Endothelial cell of umbilical vein (primary cell): ENCODE data around the gene LTO1. TPM values are rescaled to one million over a fixed set of nuclear protein-coding genes. Genes with fewer than 3 reads are reported as not detected.

Experiments used
- BruUV-seq: library from RNA; stranded (reverse); fragments of 400-500 nt; replicated peaks from 2 replicates; lab custom pipeline; 2021; lab: Mats Ljungman, UMichigan
- CTCF ChIA-PET: fragments of 300-600, 350-600 bp; sonication (Branson Sonifier 250); formaldehyde crosslinking; loops from one replicate; lab custom pipeline; 2021; ENCODE audit warnings: antibody characterized with exemption, inconsistent platforms; lab: Charles Lee
- POLR2A ChIA-PET: fragments of 300-600, 350-600 bp; sonication (Branson Sonifier 250); formaldehyde crosslinking; loops from one replicate; lab custom pipeline; 2021; ENCODE audit warnings: antibody characterized with exemption, inconsistent platforms; lab: Charles Lee
- DNase-seq: peaks from one replicate; pipeline ENCODE4 v3.0.0-alpha.2; 2011; ENCODE audit warnings: low read depth, low spot score
- FAIRE-seq: peaks from 2 replicates; lab custom pipeline; 2011; peaks lifted over from hg19 to GRCh38; lab: Jason Lieb, UNC
- H2AFZ ChIP-seq: 2 replicates; pipeline ENCODE4 v1.6.0; 2012; ENCODE audit warnings: low read depth, low read length, control low read depth, inconsistent platforms
- H3K27ac ChIP-seq: 2 replicates; pipeline ENCODE4 v1.5.1; 2011; ENCODE audit warnings: low read depth, mild to moderate bottlenecking, control low read depth, low read length, moderate library complexity; ENCODE audit not compliant: insufficient read depth
- H3K27me3 ChIP-seq, 2 experiments: 2 replicates each; pipeline versions ENCODE4 v1.6.0 to v1.6.1; 2011; ENCODE audit warnings: low read length in 2 of 2, mixed read lengths in 1 of 2; ENCODE audit not compliant: control insufficient read depth in 2 of 2, insufficient read depth in 2 of 2
- H3K36me3 ChIP-seq, 2 experiments: 2 replicates in 1 of 2; 3 replicates in 1 of 2; pipeline ENCODE4 v1.5.1; 2011; ENCODE audit warnings: low read length in 2 of 2, mild to moderate bottlenecking in 1 of 2, moderate library complexity in 1 of 2; ENCODE audit not compliant: control insufficient read depth in 2 of 2, insufficient read depth in 2 of 2; ENCODE audit errors: extremely low read depth in 1 of 2
- H3K4me1 ChIP-seq: 3 replicates; pipeline ENCODE4 v1.5.1; 2011; ENCODE audit warnings: mild to moderate bottlenecking, low read length; ENCODE audit not compliant: control insufficient read depth, insufficient read depth; ENCODE audit errors: extremely low read depth
- H3K4me2 ChIP-seq: 2 replicates; pipeline ENCODE4 v1.6.1; 2011; ENCODE audit warnings: low read length, control low read depth, mixed read lengths; ENCODE audit not compliant: insufficient read depth
- H3K4me3 ChIP-seq, 3 experiments: fragments of 200-600 bp in 1 of 3; sonication (generic), shearing (Covaris generic) in 1 of 3; replicated peaks in 1 of 3; 2 replicates each; pipeline ENCODE4 v1.5.1; 2011 to 2016; ENCODE audit warnings: control low read depth in 3 of 3, low read length in 3 of 3, mild to moderate bottlenecking in 2 of 3, inconsistent platforms in 1 of 3, low read depth in 1 of 3, moderate library complexity in 1 of 3; ENCODE audit not compliant: insufficient read depth in 1 of 3
- H3K79me2 ChIP-seq: 2 replicates; pipeline ENCODE4 v1.6.0; 2012; ENCODE audit warnings: low read length, inconsistent platforms; ENCODE audit not compliant: control insufficient read depth, insufficient read depth
- H3K9ac ChIP-seq: replicated peaks from 2 replicates; pipeline ENCODE3; 2011; ENCODE audit warnings: low read length, control low read depth; ENCODE audit not compliant: insufficient read depth; ENCODE audit errors: extremely low read depth
- H3K9me1 ChIP-seq: replicated peaks from 3 replicates; pipeline ENCODE4 v1.6.0; 2011; ENCODE audit warnings: mild to moderate bottlenecking, low read length; ENCODE audit not compliant: control insufficient read depth, insufficient read depth; ENCODE audit errors: extremely low read depth
- H3K9me3 ChIP-seq: replicated peaks from 2 replicates; pipeline ENCODE4 v1.5.1; 2012; ENCODE audit warnings: low read length, inconsistent platforms; ENCODE audit not compliant: control insufficient read depth, insufficient read depth
- H4K20me1 ChIP-seq: replicated peaks from 2 replicates; pipeline ENCODE3; 2011; ENCODE audit warnings: mild to moderate bottlenecking, low read length; ENCODE audit not compliant: control insufficient read depth, insufficient read depth; ENCODE audit errors: extremely low read depth
- EZH2 ChIP-seq: IDR thresholded peaks from 2 replicates; pipeline ENCODE4 v1.6.1; 2012; ENCODE audit warnings: borderline replicate concordance, low read depth, mild to moderate bottlenecking, moderate library complexity, low read length, inconsistent platforms; ENCODE audit not compliant: severe bottlenecking
- FOS ChIP-seq: IDR thresholded peaks from 2 replicates; pipeline ENCODE4 v1.6.1; 2011; ENCODE audit warnings: mild to moderate bottlenecking, low read length, moderate library complexity, borderline replicate concordance; ENCODE audit not compliant: insufficient read depth
- GATA2 ChIP-seq: IDR thresholded peaks from 2 replicates; pipeline ENCODE4 v1.7.0; 2011; ENCODE audit warnings: low read depth, mild to moderate bottlenecking, moderate library complexity, mixed read lengths, low read length; ENCODE audit not compliant: insufficient read length, insufficient read depth
- JUN ChIP-seq: IDR thresholded peaks from 2 replicates; pipeline ENCODE4 v1.6.1; 2011; ENCODE audit warnings: borderline replicate concordance, low read depth; ENCODE audit not compliant: insufficient read length, insufficient read depth
- MYC ChIP-seq: IDR thresholded peaks from one replicate; pipeline ENCODE4 v1.6.1; 2011; ENCODE audit warnings: mild to moderate bottlenecking, low read depth, low read length
- POLR2A ChIP-seq: IDR thresholded peaks from 2 replicates; pipeline ENCODE4 v1.6.1; 2012; ENCODE audit warnings: low read depth, mild to moderate bottlenecking, control low read depth, low read length
- POLR2AphosphoS5 ChIP-seq: IDR thresholded peaks from 2 replicates; pipeline ENCODE4 v1.6.1; 2012; ENCODE audit warnings: low read depth, mild to moderate bottlenecking, control low read depth, low read length, moderate library complexity; ENCODE audit not compliant: insufficient read depth
- dilution Hi-C: fragments of 300-500 bp; cut with MboI; formaldehyde crosslinking; loops from one replicate; pipeline ENCODE4 v1.15.0; 2019; ENCODE audit warnings: low sequenced_read_pairs; ENCODE audit not compliant: extremely low pct_ligation_motif_present
- intact Hi-C: fragments of 100-400 bp; cut with micrococcal nuclease; formaldehyde crosslinking; loops from one replicate; pipeline ENCODE4 v1.10.0; 2022
- polyA plus RNA-seq, 4 experiments: library from polyadenylated mRNA; depleted of rRNA in 3 of 4; stranded (reverse) in 3 of 4; unstranded in 1 of 4; fragments of >200 nt; gene quantifications; 2 replicates each; pipeline versions ENCODE4 v1.2.1 to v1.2.3, GENCODE V29; 2011 to 2012; ENCODE audit warnings: missing spikeins in 1 of 4
- total RNA-seq: library from RNA; stranded (reverse); gene quantifications from 2 replicates; pipeline ENCODE4 v1.2.3, GENCODE V29; 2021
- TF ChIP-seq, protein P1 (sequence below): IDR thresholded peaks from 2 replicates; pipeline ENCODE4 v1.6.1; 2011; ENCODE audit not compliant: insufficient read depth, insufficient read length
- TF ChIP-seq, protein P2 (sequence below), 2 donors: IDR thresholded peaks; 1 replicate in 1 of 2; 2 replicates in 1 of 2; pipeline ENCODE4 v1.5.1; 2011; ENCODE audit warnings: low read length in 2 of 2, mild to moderate bottlenecking in 2 of 2, moderate library complexity in 2 of 2, control low read depth in 1 of 2, inconsistent platforms in 1 of 2, low read depth in 1 of 2; ENCODE audit not compliant: insufficient read depth in 1 of 2; ENCODE audit errors: extremely low read depth in 1 of 2

The LTO1 gene
- total and polyA plus RNA-seq, 2 donors (not counting 3 experiments of a cell fraction or from before 2014, with no cell fraction given): 26.8 to 30.9 TPM

DNA sequence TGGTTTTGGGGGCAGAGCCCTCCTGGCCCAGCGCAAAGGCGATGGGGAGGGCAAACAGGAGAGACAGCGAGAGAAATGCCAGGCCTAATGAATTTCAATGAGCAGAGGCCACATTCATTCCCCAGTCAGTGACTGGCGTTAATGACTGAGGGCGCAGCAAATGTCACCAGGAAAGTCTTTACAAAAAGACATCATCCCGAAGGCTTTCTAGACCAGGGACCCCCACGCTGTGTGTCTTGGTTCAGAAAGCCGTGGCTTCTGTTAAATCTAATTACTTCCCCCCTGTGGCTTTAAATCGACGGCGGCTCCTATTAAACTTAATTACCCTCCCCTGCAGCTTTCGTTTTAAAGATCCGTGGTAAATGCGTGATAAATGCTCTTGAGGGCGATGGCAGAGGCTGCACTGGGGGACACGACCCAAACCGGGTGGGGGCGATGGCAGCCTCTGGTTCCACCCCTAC, 30.2 kb upstream of the LTO1 start:
- BruUV-seq: no TSS peak
- ChIA-PET POLR2A (no interaction called here), CTCF (interaction anchor here (0.8 to 2.4 kb wide), 7 partner anchors 13 to 491 kb away, joined by 3 to 14 read pairs (median 5); no protein-coding TSS in a partner anchor)
- no peaks in the 10 kb centered on the region for H3K36me3 ChIP-seq
- H3K27me3 ChIP-seq: peaks cover 55 to 60% of the 10 kb centered on the region in 2 experiments
- TF ChIP-seq MYC: no peak
- TF ChIP-seq EZH2: no peak
- no peak for TF ChIP-seq POLR2AphosphoS5
- TF ChIP-seq, protein P1, sequence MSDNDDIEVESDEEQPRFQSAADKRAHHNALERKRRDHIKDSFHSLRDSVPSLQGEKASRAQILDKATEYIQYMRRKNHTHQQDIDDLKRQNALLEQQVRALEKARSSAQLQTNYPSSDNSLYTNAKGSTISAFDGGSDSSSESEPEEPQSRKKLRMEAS: no peak
- TF ChIP-seq POLR2A: no peak
- TF ChIP-seq, protein P2, sequence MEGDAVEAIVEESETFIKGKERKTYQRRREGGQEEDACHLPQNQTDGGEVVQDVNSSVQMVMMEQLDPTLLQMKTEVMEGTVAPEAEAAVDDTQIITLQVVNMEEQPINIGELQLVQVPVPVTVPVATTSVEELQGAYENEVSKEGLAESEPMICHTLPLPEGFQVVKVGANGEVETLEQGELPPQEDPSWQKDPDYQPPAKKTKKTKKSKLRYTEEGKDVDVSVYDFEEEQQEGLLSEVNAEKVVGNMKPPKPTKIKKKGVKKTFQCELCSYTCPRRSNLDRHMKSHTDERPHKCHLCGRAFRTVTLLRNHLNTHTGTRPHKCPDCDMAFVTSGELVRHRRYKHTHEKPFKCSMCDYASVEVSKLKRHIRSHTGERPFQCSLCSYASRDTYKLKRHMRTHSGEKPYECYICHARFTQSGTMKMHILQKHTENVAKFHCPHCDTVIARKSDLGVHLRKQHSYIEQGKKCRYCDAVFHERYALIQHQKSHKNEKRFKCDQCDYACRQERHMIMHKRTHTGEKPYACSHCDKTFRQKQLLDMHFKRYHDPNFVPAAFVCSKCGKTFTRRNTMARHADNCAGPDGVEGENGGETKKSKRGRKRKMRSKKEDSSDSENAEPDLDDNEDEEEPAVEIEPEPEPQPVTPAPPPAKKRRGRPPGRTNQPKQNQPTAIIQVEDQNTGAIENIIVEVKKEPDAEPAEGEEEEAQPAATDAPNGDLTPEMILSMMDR (IDR thresholded peaks at IDR 0.05; ENCODE audit: extremely low read depth in 1 of 2, insufficient read depth in 1 of 2, low read depth in 1 of 2, low read length in 2 of 2): no peak
- no peak for TF ChIP-seq JUN
- TF ChIP-seq GATA2: no peak
- no peak for TF ChIP-seq FOS
- H2AFZ ChIP-seq: no peak overlapping the region
- no peak for DNase-seq
- peaks cover 6% of the 10 kb centered on the region for H3K4me1 ChIP-seq
- no peaks in the 10 kb centered on the region for H4K20me1 ChIP-seq
- H3K4me2 ChIP-seq: no peak overlapping the region
- H3K9me1 ChIP-seq: no peaks in the 10 kb centered on the region
- dilution Hi-C loops: no loop called here
- H3K4me3 ChIP-seq: no peak overlapping the region
- H3K79me2 ChIP-seq: no peaks in the 10 kb centered on the region
- intact Hi-C loops: no loop called here
- FAIRE-seq: no peak
- no peak overlapping the region for H3K27ac ChIP-seq
- no peaks in the 10 kb centered on the region for H3K9me3 ChIP-seq
- no peak overlapping the region for H3K9ac ChIP-seq
